IMR-90 (cell line): ENCODE data around the gene RASAL1. TPM values are rescaled to one million over a fixed set of nuclear protein-coding genes. Genes with fewer than 3 reads are reported as not detected.

Source experiments
- ATAC-seq: fragments of 200-7000 bp; cut with Tn5 transposase; 2 replicates; pipeline ENCODE4 v1.9.1; 2020; ENCODE audit warnings: low read depth, mild to moderate bottlenecking, moderate library complexity
- BruUV-seq: library from RNA; stranded (reverse); fragments of 400-500 nt; replicated peaks from 2 replicates; lab custom pipeline; 2021; lab: Mats Ljungman, UMichigan
- CTCF ChIA-PET: fragments of 300-600 bp; formaldehyde crosslinking; extraction: SDS; loops from one replicate; lab custom pipeline; 2021; ENCODE audit warnings: antibody characterized with exemption; lab: Yijun Ruan, JAX
- POLR2A ChIA-PET: fragments of 300-600 bp; sonication (Branson Sonifier 250); formaldehyde crosslinking; loops from one replicate; lab custom pipeline; 2022; ENCODE audit warnings: antibody characterized with exemption; ENCODE audit not compliant: unreplicated experiment; lab: Charles Lee
- DNase-seq: peaks from one replicate; pipeline ENCODE4 v3.0.0; 2013
- H2AFZ ChIP-seq: replicated peaks from 2 replicates; pipeline ENCODE3; 2013; ENCODE audit warnings: low read length, mild to moderate bottlenecking; ENCODE audit not compliant: poor library complexity
- H2AK5ac ChIP-seq: 2 replicates; pipeline ENCODE4 v1.6.1; 2013; ENCODE audit warnings: low read depth, low read length, inconsistent platforms
- H2AK9ac ChIP-seq: replicated peaks from 2 replicates; pipeline ENCODE3; 2013; ENCODE audit warnings: mild to moderate bottlenecking, low read depth, low read length, moderate library complexity; ENCODE audit not compliant: poor library complexity
- H2BK120ac ChIP-seq: 2 replicates; pipeline ENCODE4 v1.6.1; 2013; ENCODE audit warnings: low read depth, low read length, inconsistent platforms
- H2BK15ac ChIP-seq: 3 replicates; pipeline ENCODE4 v1.6.1; 2013; ENCODE audit warnings: low read depth, low read length, inconsistent platforms
- H2BK20ac ChIP-seq: 2 replicates; pipeline ENCODE4 v1.6.1; 2013; ENCODE audit warnings: low read depth, mild to moderate bottlenecking, inconsistent platforms, low read length, moderate library complexity
- H2BK5ac ChIP-seq: 2 replicates; pipeline ENCODE4 v1.6.1; 2013; ENCODE audit warnings: mild to moderate bottlenecking, low read depth, low read length, inconsistent platforms; ENCODE audit not compliant: poor library complexity, severe bottlenecking
- H3K14ac ChIP-seq: replicated peaks from 2 replicates; pipeline ENCODE4 v1.6.1; 2013; ENCODE audit warnings: low read depth, low read length, inconsistent platforms
- H3K18ac ChIP-seq: 2 replicates; pipeline ENCODE4 v1.6.1; 2013; ENCODE audit warnings: low read depth, low read length, control low read depth
- H3K23ac ChIP-seq: 2 replicates; pipeline ENCODE4 v1.6.1; 2013; ENCODE audit warnings: low read depth, low read length, inconsistent platforms
- H3K27ac ChIP-seq: 2 replicates; pipeline ENCODE4 v1.5.1; 2013; ENCODE audit warnings: mild to moderate bottlenecking, control low read depth, low read length; ENCODE audit not compliant: insufficient read depth
- H3K27me3 ChIP-seq: 2 replicates; pipeline ENCODE4 v1.6.1; 2013; ENCODE audit warnings: low read length; ENCODE audit not compliant: control insufficient read depth, insufficient read depth
- H3K36me3 ChIP-seq: 2 replicates; pipeline ENCODE4 v1.6.1; 2013; ENCODE audit warnings: low read length, mixed read lengths; ENCODE audit not compliant: control insufficient read depth, insufficient read depth
- H3K4ac ChIP-seq: 2 replicates; pipeline ENCODE4 v1.6.1; 2013; ENCODE audit warnings: low read depth, low read length, inconsistent platforms
- H3K4me1 ChIP-seq: 2 replicates; pipeline ENCODE4 v1.6.1; 2013; ENCODE audit warnings: low read length, mixed read lengths; ENCODE audit not compliant: control insufficient read depth, insufficient read depth
- H3K4me2 ChIP-seq: 2 replicates; pipeline ENCODE4 v1.6.1; 2013; ENCODE audit warnings: low read depth, mild to moderate bottlenecking, control low read depth, low read length, moderate library complexity
- H3K4me3 ChIP-seq: 2 replicates; pipeline ENCODE4 v1.5.1; 2013; ENCODE audit warnings: low read depth, mild to moderate bottlenecking, control low read depth, low read length, moderate library complexity; ENCODE audit not compliant: insufficient read depth
- H3K56ac ChIP-seq: 2 replicates; pipeline ENCODE4 v1.6.1; 2013; ENCODE audit warnings: low read length, inconsistent platforms; ENCODE audit not compliant: insufficient read depth; ENCODE audit errors: extremely low read depth
- H3K79me1 ChIP-seq, 2 experiments: 2 replicates each; pipeline ENCODE4 v1.6.1; 2013; ENCODE audit warnings: low read length in 2 of 2, inconsistent platforms in 1 of 2, low read depth in 1 of 2
- H3K9ac ChIP-seq: 2 replicates; pipeline ENCODE4 v1.6.1; 2013; ENCODE audit warnings: low read depth, low read length, control low read depth
- H3K9me1 ChIP-seq: 2 replicates; pipeline ENCODE4 v1.6.1; 2013; ENCODE audit warnings: low read length, inconsistent platforms; ENCODE audit not compliant: insufficient read depth
- H3K9me3 ChIP-seq: 2 replicates; pipeline ENCODE4 v1.6.1; 2013; ENCODE audit warnings: low read length; ENCODE audit not compliant: control insufficient read depth, insufficient read depth
- H4K20me1 ChIP-seq: 2 replicates; pipeline ENCODE4 v1.6.1; 2013; ENCODE audit warnings: low read length, inconsistent platforms; ENCODE audit not compliant: insufficient read depth
- H4K5ac ChIP-seq: 2 replicates; pipeline ENCODE4 v1.6.1; 2013; ENCODE audit warnings: mild to moderate bottlenecking, low read depth, low read length, control low read depth
- H4K8ac ChIP-seq, 2 experiments: 2 replicates each; pipeline ENCODE4 v1.6.1; 2013; ENCODE audit warnings: low read depth in 2 of 2, low read length in 2 of 2, control low read depth in 1 of 2, inconsistent platforms in 1 of 2
- H4K91ac ChIP-seq: 2 replicates; pipeline ENCODE4 v1.6.1; 2013; ENCODE audit warnings: low read depth, low read length, inconsistent platforms; ENCODE audit not compliant: insufficient read depth
- BHLHE40 ChIP-seq: fragments of 150-350 bp; IDR thresholded peaks from 2 replicates; pipeline ENCODE4 v1.6.1; 2016; ENCODE audit warnings: mild to moderate bottlenecking, low read depth, low read length
- CEBPB ChIP-seq: IDR thresholded peaks from 2 replicates; pipeline ENCODE4 v1.6.1; 2012; ENCODE audit warnings: low read depth, low read length, improper control_type of control experiment
- CHD1 ChIP-seq: IDR thresholded peaks from 2 replicates; pipeline ENCODE4 v1.6.1; 2012; ENCODE audit warnings: low read depth, low read length, improper control_type of control experiment
- ELK1 ChIP-seq: fragments of 150-350 bp; IDR thresholded peaks from 2 replicates; pipeline ENCODE4 v1.6.1; 2016; ENCODE audit warnings: low read depth, mild to moderate bottlenecking, low read length, moderate library complexity, borderline replicate concordance
- MXI1 ChIP-seq: IDR thresholded peaks from 2 replicates; pipeline ENCODE4 v1.6.1; 2012; ENCODE audit warnings: low read depth, mild to moderate bottlenecking, low read length, moderate library complexity, borderline replicate concordance
- NFE2L2 ChIP-seq: fragments of 150-350 bp; IDR thresholded peaks from 2 replicates; pipeline ENCODE4 v1.6.1; 2016; ENCODE audit warnings: low read depth, mild to moderate bottlenecking, low read length
- RCOR1 ChIP-seq: IDR thresholded peaks from 2 replicates; pipeline ENCODE4 v1.6.1; 2012; ENCODE audit warnings: mild to moderate bottlenecking, low read length, improper control_type of control experiment; ENCODE audit not compliant: insufficient replicate concordance
- USF2 ChIP-seq: fragments of 150-350 bp; IDR thresholded peaks from 2 replicates; pipeline ENCODE4 v1.6.1; 2017; ENCODE audit warnings: mild to moderate bottlenecking, antibody characterized with exemption, low read length, low read depth
- WGBS, 2 experiments: methylation state at CpG; one replicate each; pipeline versions ENCODE4 v1.1.5 to v1.1.7; 2013; ENCODE audit warnings: missing lambda C conversion rate in 2 of 2; ENCODE audit not compliant: insufficient read length in 1 of 2; ENCODE audit errors: extremely low coverage in 2 of 2; 5-methylcytosine and 5-hydroxymethylcytosine counted together
- dilution Hi-C: fragments of 300-500 bp; cut with HindIII; formaldehyde crosslinking; loops from one replicate; pipeline ENCODE4 v1.14.3; 2018; ENCODE audit warnings: low sequenced_read_pairs; ENCODE audit not compliant: unreplicated experiment
- in situ Hi-C: fragments of 300-500 bp; cut with MboI; formaldehyde crosslinking; loops from 3 replicates; pipeline ENCODE4 v1.14.3; 2019; ENCODE audit warnings: low sequenced_read_pairs, inconsistent platforms, mixed read lengths
- intact Hi-C: fragments of 100-400 bp; cut with micrococcal nuclease; formaldehyde crosslinking; loops from 2 replicates; pipeline ENCODE4 v1.10.0; 2022
- polyA plus RNA-seq, 3 experiments: library from polyadenylated mRNA; depleted of rRNA; stranded (reverse); fragments of >200 nt; gene quantifications; 2 replicates each; pipeline ENCODE4 v1.2.3, GENCODE V29; 2012; ENCODE audit warnings: low replicate concordance in 1 of 3
- total RNA-seq: library from RNA; depleted of rRNA; stranded (reverse); fragments of >200 nt; gene quantifications from 2 replicates; pipeline ENCODE4 v1.2.3, GENCODE V29; 2012

Gene RASAL1
- total and polyA plus RNA-seq, 2 of the 4 experiments (the other 2 are of a cell fraction), result not detected

- DNase-seq, result no peak
- Histone ChIP-seq H3K9ac (no peak overlapping the region), H2BK5ac (no peak overlapping the region), H3K4ac (no peak overlapping the region), H4K5ac (no peak overlapping the region), H3K27me3 (peaks cover 6% of the 10 kb centered on the region; the same call in 1 of the 2 replicates), H4K91ac (no peak overlapping the region), H3K56ac (no peak overlapping the region), H2AK9ac (no peak overlapping the region), H3K4me1 (no peaks in the 10 kb centered on the region), H2BK15ac (no peak overlapping the region), H3K4me2 (no peak overlapping the region), H2BK20ac (no peak overlapping the region), H2BK120ac (no peak overlapping the region), H4K8ac (no peak overlapping the region), H3K36me3 (no peaks in the 10 kb centered on the region), H3K9me3 (no peaks in the 10 kb centered on the region), H2AK5ac (no peak overlapping the region), H4K20me1 (no peaks in the 10 kb centered on the region), H3K18ac (no peak overlapping the region), H3K14ac (no peak overlapping the region), H3K23ac (no peak overlapping the region), H3K9me1 (no peaks in the 10 kb centered on the region), H3K4me3 (no peak overlapping the region), H3K27ac (no peak overlapping the region), H2AFZ (no peak overlapping the region), H3K79me1 (no peaks in the 10 kb centered on the region)
- in situ Hi-C loops (no loop called here), intact Hi-C loops (no loop called here), dilution Hi-C loops (no loop called here)
- BruUV-seq, result no TSS peak
- no peak for ATAC-seq
- POLR2A ChIA-PET, result no interaction called here
- CTCF ChIA-PET, result no interaction called here
- TF ChIP-seq RCOR1 (no peak), MXI1 (no peak), BHLHE40 (no peak), ELK1 (no peak), CHD1 (no peak), NFE2L2 (no peak), CEBPB (no peak), USF2 (no peak)
- 62% methylated on average over 3 of the region's 6 CpGs; no CpG with 5 or more reads in 1 of the 2 experiments for WGBS, 2 experiments
These were observed 40.2 kb downstream of the RASAL1 start for GRCh38 chr12:113095405-113095804.
